H9 (cell line): Measurements from ENCODE around the gene ACVR1. TPM values are rescaled to one million over a fixed set of nuclear protein-coding genes. Genes with fewer than 3 reads are reported as not detected.

Experiments used
- DNase-seq: peaks from one replicate; pipeline ENCODE4 v3.0.0-alpha.2; 2017
- H2AFZ ChIP-seq: one replicate; pipeline ENCODE4 v1.6.1; 2013; ENCODE audit warnings: mild to moderate bottlenecking, low read length, control low read depth, moderate library complexity
- H2AK5ac ChIP-seq: 2 replicates; pipeline ENCODE4 v1.6.1; 2013; ENCODE audit warnings: low read length, control low read depth, mixed read lengths; ENCODE audit not compliant: insufficient read length
- H2BK120ac ChIP-seq: one replicate; pipeline ENCODE4 v1.6.1; 2013; ENCODE audit warnings: low read depth, mild to moderate bottlenecking, low read length, control low read depth, inconsistent platforms; ENCODE audit not compliant: poor library complexity, severe bottlenecking
- H2BK12ac ChIP-seq: 2 replicates; pipeline ENCODE4 v1.6.1; 2013; ENCODE audit warnings: low read length, control low read depth, mixed read lengths, low read depth; ENCODE audit not compliant: insufficient read length
- H2BK15ac ChIP-seq: 2 replicates; pipeline ENCODE4 v1.6.1; 2013; ENCODE audit warnings: low read depth, low read length, control low read depth
- H2BK20ac ChIP-seq: one replicate; pipeline ENCODE4 v1.6.1; 2013; ENCODE audit warnings: low read depth, mild to moderate bottlenecking, low read length, control low read depth, inconsistent platforms; ENCODE audit not compliant: poor library complexity, severe bottlenecking
- H2BK5ac ChIP-seq: 2 replicates; pipeline ENCODE4 v1.6.1; 2013; ENCODE audit warnings: low read length, control low read depth, mixed read lengths; ENCODE audit not compliant: insufficient read length
- H3K14ac ChIP-seq: 2 replicates; pipeline ENCODE4 v1.6.1; 2013; ENCODE audit warnings: low read length, control low read depth; ENCODE audit not compliant: insufficient read depth
- H3K18ac ChIP-seq: 2 replicates; pipeline ENCODE4 v1.6.1; 2013; ENCODE audit warnings: low read depth, mild to moderate bottlenecking, mixed read lengths, low read length, control low read depth; ENCODE audit not compliant: insufficient read length
- H3K23ac ChIP-seq: 2 replicates; pipeline ENCODE4 v1.6.1; 2013; ENCODE audit warnings: low read length, control low read depth, mixed read lengths, low read depth; ENCODE audit not compliant: insufficient read length
- H3K23me2 ChIP-seq: 2 replicates; pipeline ENCODE4 v1.6.1; 2013; ENCODE audit warnings: low read depth, mild to moderate bottlenecking, mixed read lengths, low read length, control low read depth; ENCODE audit not compliant: insufficient read length, poor library complexity, severe bottlenecking
- H3K27ac ChIP-seq: 2 replicates; pipeline ENCODE4 v1.5.1; 2013; ENCODE audit warnings: low read length, control low read depth, mixed read lengths, low read depth; ENCODE audit not compliant: insufficient read length
- H3K27me3 ChIP-seq: 2 replicates; pipeline ENCODE4 v1.6.1; 2013; ENCODE audit warnings: low read length, control low read depth, inconsistent platforms; ENCODE audit not compliant: insufficient read depth
- H3K4ac ChIP-seq: 2 replicates; pipeline ENCODE4 v1.6.1; 2013; ENCODE audit warnings: low read depth, mild to moderate bottlenecking, control low read depth, inconsistent platforms, low read length, moderate library complexity
- H3K4me1 ChIP-seq: 2 replicates; pipeline ENCODE4 v1.6.1; 2013; ENCODE audit warnings: low read length, control low read depth, inconsistent platforms; ENCODE audit not compliant: insufficient read depth
- H3K4me2 ChIP-seq: 2 replicates; pipeline ENCODE4 v1.6.1; 2013; ENCODE audit warnings: low read length, control low read depth, mixed read lengths; ENCODE audit not compliant: insufficient read length, insufficient read depth
- H3K56ac ChIP-seq: 2 replicates; pipeline ENCODE4 v1.6.1; 2013; ENCODE audit warnings: low read depth, mild to moderate bottlenecking, mixed read lengths, low read length, control low read depth; ENCODE audit not compliant: insufficient read length
- H3K79me1 ChIP-seq: 2 replicates; pipeline ENCODE4 v1.6.1; 2013; ENCODE audit warnings: low read depth, mild to moderate bottlenecking, moderate library complexity, low read length, control low read depth, inconsistent platforms; ENCODE audit not compliant: insufficient read depth, poor library complexity, severe bottlenecking
- H3K79me2 ChIP-seq: 2 replicates; pipeline ENCODE4 v1.6.1; 2013; ENCODE audit warnings: low read length, control low read depth, inconsistent platforms; ENCODE audit not compliant: insufficient read depth
- H3K9ac ChIP-seq: 2 replicates; pipeline ENCODE4 v1.6.1; 2013; ENCODE audit warnings: low read length, control low read depth, mixed read lengths; ENCODE audit not compliant: insufficient read length; ENCODE audit errors: extremely low read depth
- H3K9me3 ChIP-seq: one replicate; pipeline ENCODE4 v1.6.1; 2013; ENCODE audit warnings: low read depth, low read length, inconsistent platforms; ENCODE audit not compliant: control insufficient read depth
- H3T11ph ChIP-seq: one replicate; pipeline ENCODE4 v1.6.1; 2013; ENCODE audit warnings: mild to moderate bottlenecking, low read length, control low read depth, inconsistent platforms
- H4K20me1 ChIP-seq: one replicate; pipeline ENCODE4 v1.6.1; 2013; ENCODE audit not compliant: control insufficient read depth, insufficient read length, insufficient read depth
- H4K5ac ChIP-seq: 2 replicates; pipeline ENCODE4 v1.6.1; 2013; ENCODE audit warnings: low read depth, mild to moderate bottlenecking, mixed read lengths, low read length, control low read depth; ENCODE audit not compliant: insufficient read length
- H4K8ac ChIP-seq: replicated peaks from 2 replicates; pipeline ENCODE4 v1.6.1; 2013; ENCODE audit warnings: low read length, control low read depth, mixed read lengths, low read depth; ENCODE audit not compliant: insufficient read length
- H4K91ac ChIP-seq: 2 replicates; pipeline ENCODE4 v1.6.1; 2013; ENCODE audit warnings: low read depth, mild to moderate bottlenecking, moderate library complexity, mixed read lengths, low read length, control low read depth; ENCODE audit not compliant: insufficient read length
- H3K27ac Mint-ChIP-seq, 3 experiments: 2 replicates in 2 of 3; 3 replicates in 1 of 3; pipeline ENCODE4 v1.8.0; 2020 to 2021; ENCODE audit warnings: mixed read lengths in 3 of 3, mild to moderate bottlenecking in 1 of 3, moderate library complexity in 1 of 3
- H3K27me3 Mint-ChIP-seq: 2 replicates; pipeline ENCODE4 v1.8.0; 2021; ENCODE audit warnings: low read depth, mild to moderate bottlenecking, moderate library complexity, mixed read lengths
- H3K36me3 Mint-ChIP-seq, 3 experiments: 2 replicates in 2 of 3; 3 replicates in 1 of 3; pipeline ENCODE4 v1.8.0; 2020 to 2021; ENCODE audit warnings: low read depth in 3 of 3, mixed read lengths in 3 of 3; ENCODE audit not compliant: insufficient read depth in 1 of 3
- H3K4me1 Mint-ChIP-seq, 2 experiments: 2 replicates each; pipeline ENCODE4 v1.8.0; 2020; ENCODE audit warnings: mixed read lengths in 2 of 2
- H3K4me3 Mint-ChIP-seq, 2 experiments: 2 replicates in 1 of 2; 3 replicates in 1 of 2; pipeline ENCODE4 v1.8.0; 2020 to 2021; ENCODE audit warnings: mild to moderate bottlenecking in 2 of 2, mixed read lengths in 2 of 2, moderate library complexity in 1 of 2
- H3K9me3 Mint-ChIP-seq, 2 experiments: 2 replicates in 1 of 2; 3 replicates in 1 of 2; pipeline ENCODE4 v1.8.0; 2020; ENCODE audit warnings: mild to moderate bottlenecking in 2 of 2, mixed read lengths in 2 of 2, moderate library complexity in 1 of 2
- WGBS: extraction: QIAGEN DNeasy Blood & Tissue Kit; methylation state at CpG from one replicate; pipeline ENCODE4 v1.1.7; 2013; ENCODE audit warnings: missing lambda C conversion rate, low lambda C conversion rate, mixed read lengths; ENCODE audit not compliant: insufficient read length; ENCODE audit errors: extremely low coverage; 5-methylcytosine and 5-hydroxymethylcytosine counted together
- total RNA-seq: library from RNA; stranded (reverse); gene quantifications from 2 replicates; pipeline ENCODE4 v1.2.1, GENCODE V29; 2021
- TF ChIP-seq, protein P1 (sequence below): fragments of 200-600 bp; sonication (generic); conservative IDR thresholded peaks from 3 replicates; pipeline ENCODE4 v1.8.0; 2021; ENCODE audit warnings: antibody characterized with exemption, mild to moderate bottlenecking

ACVR1 gene
- total RNA-seq, 1 experiment from 2014 or later, result 21.2 TPM

GRCh38 chr2:157786663-157787363, 89.3 kb downstream of the ACVR1 start:
- Histone ChIP-seq H3K79me2 (no peaks in the 10 kb centered on the region), H4K20me1 (no peaks in the 10 kb centered on the region), H2BK20ac (no peak overlapping the region), H3K4ac (no peak overlapping the region), H3T11ph (no peak overlapping the region), H2BK15ac (no peak overlapping the region), H4K8ac (no peak overlapping the region), H4K5ac (no peak overlapping the region), H3K4me1 (peaks cover 6% of the 10 kb centered on the region; the same call in 1 of the 2 replicates), H3K56ac (no peak overlapping the region), H2BK5ac (no peak overlapping the region), H3K27me3 (no peaks in the 10 kb centered on the region), H4K91ac (no peak overlapping the region), H3K4me2 (no peak overlapping the region), H2BK12ac (no peak overlapping the region), H2AK5ac (no peak overlapping the region), H2BK120ac (no peak overlapping the region), H3K27ac (no peak overlapping the region), H3K14ac (no peak overlapping the region), H3K18ac (no peak overlapping the region), H3K23me2 (no peaks in the 10 kb centered on the region), H3K23ac (no peak overlapping the region), H3K79me1 (no peaks in the 10 kb centered on the region), H2AFZ (no peak overlapping the region), H3K9me3 (no peaks in the 10 kb centered on the region), H3K9ac (no peak overlapping the region)
- TF ChIP-seq, protein P1, sequence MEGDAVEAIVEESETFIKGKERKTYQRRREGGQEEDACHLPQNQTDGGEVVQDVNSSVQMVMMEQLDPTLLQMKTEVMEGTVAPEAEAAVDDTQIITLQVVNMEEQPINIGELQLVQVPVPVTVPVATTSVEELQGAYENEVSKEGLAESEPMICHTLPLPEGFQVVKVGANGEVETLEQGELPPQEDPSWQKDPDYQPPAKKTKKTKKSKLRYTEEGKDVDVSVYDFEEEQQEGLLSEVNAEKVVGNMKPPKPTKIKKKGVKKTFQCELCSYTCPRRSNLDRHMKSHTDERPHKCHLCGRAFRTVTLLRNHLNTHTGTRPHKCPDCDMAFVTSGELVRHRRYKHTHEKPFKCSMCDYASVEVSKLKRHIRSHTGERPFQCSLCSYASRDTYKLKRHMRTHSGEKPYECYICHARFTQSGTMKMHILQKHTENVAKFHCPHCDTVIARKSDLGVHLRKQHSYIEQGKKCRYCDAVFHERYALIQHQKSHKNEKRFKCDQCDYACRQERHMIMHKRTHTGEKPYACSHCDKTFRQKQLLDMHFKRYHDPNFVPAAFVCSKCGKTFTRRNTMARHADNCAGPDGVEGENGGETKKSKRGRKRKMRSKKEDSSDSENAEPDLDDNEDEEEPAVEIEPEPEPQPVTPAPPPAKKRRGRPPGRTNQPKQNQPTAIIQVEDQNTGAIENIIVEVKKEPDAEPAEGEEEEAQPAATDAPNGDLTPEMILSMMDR, result no peak
- Mint-ChIP-seq H3K36me3 (peaks cover 0 to 2% (median 0%) of the 10 kb centered on the region in 3 experiments; a peak in 1 of 7 replicates), H3K9me3 (no peaks in the 10 kb centered on the region), H3K4me3 (no peak overlapping the region), H3K4me1 (peaks cover 29 to 50% of the 10 kb centered on the region in 2 experiments), H3K27ac (no peak overlapping the region), H3K27me3 (no peaks in the 10 kb centered on the region)
- no peak for DNase-seq
- WGBS, result no CpG with 5 or more reads among the region's 5 CpGs
